T-helper 17 cell (primary cell): Measurements from ENCODE around the gene SLC35A4. TPM values are rescaled to one million over a fixed set of nuclear protein-coding genes. Genes with fewer than 3 reads are reported as not detected.

ENCODE experiments used
- ATAC-seq: fragments of 150-1000 bp; cut with Tn5 transposase; 2 replicates; pipeline ENCODE4 v1.10.0; 2021; ENCODE audit warnings: mild to moderate bottlenecking, moderate library complexity
- DNase-seq, 3 donors: peaks; one replicate each; pipeline versions ENCODE4 v3.0.0 to v3.0.0-alpha.2; 2020 to 2021
- H3K9me3 ChIP-seq: one replicate; pipeline ENCODE4 v1.7.0; 2013; ENCODE audit warnings: low read length, mild to moderate bottlenecking; ENCODE audit not compliant: control insufficient read depth, poor library complexity, severe bottlenecking
- H3K27ac Mint-ChIP-seq: one replicate; pipeline ENCODE4 v1.8.0; 2022; ENCODE audit warnings: mild to moderate bottlenecking, moderate library complexity, mixed read lengths
- H3K27me3 Mint-ChIP-seq: one replicate; pipeline ENCODE4 v1.8.0; 2022; ENCODE audit warnings: mixed read lengths
- H3K36me3 Mint-ChIP-seq: one replicate; pipeline ENCODE4 v1.8.0; 2022; ENCODE audit warnings: low read depth, mixed read lengths
- H3K4me1 Mint-ChIP-seq: one replicate; pipeline ENCODE4 v1.8.0; 2022; ENCODE audit warnings: mild to moderate bottlenecking, mixed read lengths
- H3K4me3 Mint-ChIP-seq: one replicate; pipeline ENCODE4 v1.8.0; 2022; ENCODE audit warnings: mild to moderate bottlenecking, moderate library complexity, mixed read lengths
- total RNA-seq, 4 donors: library from RNA in 2 of 4; stranded (reverse) in 2 of 4; gene quantifications; one replicate each; pipeline ENCODE4 v1.2.3 and lab custom pipeline; 2022 to 2026

Gene SLC35A4
- total RNA-seq, 2 donors from 2014 or later = 43.2 to 45.0 TPM

- H3K4me3 Mint-ChIP-seq = no peak overlapping the region
- peaks cover 7% of the 10 kb centered on the region for H3K36me3 Mint-ChIP-seq
- H3K4me1 Mint-ChIP-seq = peaks cover 58% of the 10 kb centered on the region
Measured at GRCh38 chr5:140550147-140551079, 14.2 kb upstream of the SLC35A4 start.

GRCh38 chr5:140551872-140552271 lies 12.8 kb upstream of the SLC35A4 start:
- H3K9me3 ChIP-seq = no peaks in the 10 kb centered on the region
- peaks cover 68% of the 10 kb centered on the region for H3K4me1 Mint-ChIP-seq
- DNase-seq (no peak), ATAC-seq (no peak)
- H3K36me3 Mint-ChIP-seq = peaks cover 7% of the 10 kb centered on the region
- no peaks in the 10 kb centered on the region for H3K27me3 Mint-ChIP-seq
- peak overlapping the region; percentile 95 for H3K27ac Mint-ChIP-seq
- H3K4me3 Mint-ChIP-seq = no peak overlapping the region

More at GRCh38 chr5:140550147-140551079, 14.2 kb upstream of the SLC35A4 start:
- Mint-ChIP-seq H3K27ac (peak overlapping the region; percentile 95), H3K27me3 (no peaks in the 10 kb centered on the region)
- DNase-seq (no peak), ATAC-seq (no peak)
- H3K9me3 ChIP-seq = no peaks in the 10 kb centered on the region

- ATAC-seq = no peak
- H3K27me3 Mint-ChIP-seq = no peaks in the 10 kb centered on the region
Measured at GRCh38 chr5:140553657-140554056, 11.0 kb upstream of the SLC35A4 start.

GRCh38 chr5:140554454-140554853 lies 10.2 kb upstream of the SLC35A4 start:
- DNase-seq (no peak), ATAC-seq (no peak)
- Mint-ChIP-seq H3K27me3 (no peaks in the 10 kb centered on the region), H3K4me3 (no peak overlapping the region), H3K36me3 (peaks cover 7% of the 10 kb centered on the region), H3K27ac (peak overlapping the region; percentile 95), H3K4me1 (peaks cover 73% of the 10 kb centered on the region)
- H3K9me3 ChIP-seq = no peaks in the 10 kb centered on the region

More at GRCh38 chr5:140553657-140554056, 11.0 kb upstream of the SLC35A4 start:
- no peaks in the 10 kb centered on the region for H3K9me3 ChIP-seq
- Mint-ChIP-seq H3K4me1 (peaks cover 72% of the 10 kb centered on the region), H3K27ac (peak overlapping the region; percentile 95), H3K36me3 (peaks cover 7% of the 10 kb centered on the region), H3K4me3 (no peak overlapping the region)
- no peak for DNase-seq

GRCh38 chr5:140555747-140556312 lies 8.8 kb upstream of the SLC35A4 start:
- H3K27ac Mint-ChIP-seq = peak overlapping the region; percentile 95
- peak overlapping the region; percentile 92 for H3K4me3 Mint-ChIP-seq
- DNase-seq (no peak), ATAC-seq (no peak)
- H3K4me1 Mint-ChIP-seq = peaks cover 65% of the 10 kb centered on the region
- H3K27me3 Mint-ChIP-seq = no peaks in the 10 kb centered on the region
- peaks cover 5% of the 10 kb centered on the region for H3K36me3 Mint-ChIP-seq
- H3K9me3 ChIP-seq = no peaks in the 10 kb centered on the region

- peaks cover 3% of the 10 kb centered on the region for H3K36me3 Mint-ChIP-seq
- ATAC-seq = peak; percentile 35
- peak overlapping the region; percentile 92 for H3K4me3 Mint-ChIP-seq
- no peaks in the 10 kb centered on the region for H3K27me3 Mint-ChIP-seq
- H3K4me1 Mint-ChIP-seq = peaks cover 64% of the 10 kb centered on the region
- DNase-seq = no peak
- peak overlapping the region; percentile 95 for H3K27ac Mint-ChIP-seq
- no peaks in the 10 kb centered on the region for H3K9me3 ChIP-seq
Measured at GRCh38 chr5:140556438-140556837, 8.2 kb upstream of the SLC35A4 start.

GRCh38 chr5:140557136-140557805 lies 7.4 kb upstream of the SLC35A4 start, which contains the start of gene SRA1:
SRA1 (minus strand) TSS chr5:140557473; CDS start chr5:140557452, 21 bp downstream.
- ATAC-seq (peak; percentile 91), DNase-seq (peak; percentile 63 to 75 (median 73))
- Mint-ChIP-seq H3K4me3 (peak within 1 kb of the TSS; percentile 92), H3K27me3 (no peaks in the 10 kb centered on the region), H3K27ac (peak within 1 kb of the TSS; percentile 95), H3K36me3 (peaks cover 3% of the 10 kb centered on the region), H3K4me1 (peaks cover 64% of the 10 kb centered on the region)
- H3K9me3 ChIP-seq = no peaks in the 10 kb centered on the region

- H3K27me3 Mint-ChIP-seq = no peaks in the 10 kb centered on the region
- H3K27ac Mint-ChIP-seq = peak overlapping the region; percentile 95
- peaks cover 66% of the 10 kb centered on the region for H3K4me1 Mint-ChIP-seq
- peak overlapping the region; percentile 92 for H3K4me3 Mint-ChIP-seq
- H3K36me3 Mint-ChIP-seq = peaks cover 3% of the 10 kb centered on the region
- DNase-seq (no peak), ATAC-seq (no peak)
- H3K9me3 ChIP-seq = no peaks in the 10 kb centered on the region
Measured at GRCh38 chr5:140557965-140558364, 6.7 kb upstream of the SLC35A4 start.

GRCh38 chr5:140558542-140558941 lies 6.1 kb upstream of the SLC35A4 start:
- H3K4me3 Mint-ChIP-seq = no peak overlapping the region
- no peak for DNase-seq
- peak overlapping the region; percentile 95 for H3K27ac Mint-ChIP-seq
- no peaks in the 10 kb centered on the region for H3K36me3 Mint-ChIP-seq
- H3K4me1 Mint-ChIP-seq = peaks cover 63% of the 10 kb centered on the region
- H3K9me3 ChIP-seq = no peaks in the 10 kb centered on the region
- ATAC-seq = no peak
- no peaks in the 10 kb centered on the region for H3K27me3 Mint-ChIP-seq

GRCh38 chr5:140560227-140560626 lies 4.4 kb upstream of the SLC35A4 start:
- H3K27ac Mint-ChIP-seq = no peak overlapping the region
- no peaks in the 10 kb centered on the region for H3K36me3 Mint-ChIP-seq
- DNase-seq (no peak), ATAC-seq (no peak)
- peaks cover 57% of the 10 kb centered on the region for H3K4me1 Mint-ChIP-seq
- no peaks in the 10 kb centered on the region for H3K27me3 Mint-ChIP-seq
- H3K9me3 ChIP-seq = no peaks in the 10 kb centered on the region
- H3K4me3 Mint-ChIP-seq = no peak overlapping the region

- H3K4me1 Mint-ChIP-seq = peaks cover 53% of the 10 kb centered on the region
- H3K27ac Mint-ChIP-seq = peak overlapping the region; percentile 99
- H3K9me3 ChIP-seq = no peaks in the 10 kb centered on the region
- H3K36me3 Mint-ChIP-seq = peaks cover 6% of the 10 kb centered on the region
- no peaks in the 10 kb centered on the region for H3K27me3 Mint-ChIP-seq
- ATAC-seq (no peak), DNase-seq (no peak)
- H3K4me3 Mint-ChIP-seq = peak overlapping the region; percentile 53
Measured at GRCh38 chr5:140561753-140562523, 2.7 kb upstream of the SLC35A4 start.

- H3K27ac Mint-ChIP-seq = peak overlapping the region; percentile 99
- H3K27me3 Mint-ChIP-seq = no peaks in the 10 kb centered on the region
- peaks cover 50% of the 10 kb centered on the region for H3K4me1 Mint-ChIP-seq
- H3K36me3 Mint-ChIP-seq = peaks cover 13% of the 10 kb centered on the region
- DNase-seq (no peak), ATAC-seq (no peak)
- H3K4me3 Mint-ChIP-seq = peak overlapping the region; percentile 95
- H3K9me3 ChIP-seq = no peaks in the 10 kb centered on the region
Measured at GRCh38 chr5:140563596-140563995, 1.0 kb upstream of the SLC35A4 start.
